Endothelial cell of umbilical vein (primary cell): ENCODE measurements around the gene C14orf132. TPM values are rescaled to one million over a fixed set of nuclear protein-coding genes. Genes with fewer than 3 reads are reported as not detected.

Source experiments
- BruUV-seq: library from RNA; stranded (reverse); fragments of 400-500 nt; replicated peaks from 2 replicates; lab custom pipeline; 2021; lab: Mats Ljungman, UMichigan
- CTCF ChIA-PET: fragments of 300-600, 350-600 bp; sonication (Branson Sonifier 250); formaldehyde crosslinking; loops from one replicate; lab custom pipeline; 2021; ENCODE audit warnings: antibody characterized with exemption, inconsistent platforms; lab: Charles Lee
- POLR2A ChIA-PET: fragments of 300-600, 350-600 bp; sonication (Branson Sonifier 250); formaldehyde crosslinking; loops from one replicate; lab custom pipeline; 2021; ENCODE audit warnings: antibody characterized with exemption, inconsistent platforms; lab: Charles Lee
- DNase-seq: peaks from one replicate; pipeline ENCODE4 v3.0.0-alpha.2; 2011; ENCODE audit warnings: low read depth, low spot score
- FAIRE-seq: peaks from 2 replicates; lab custom pipeline; 2011; peaks lifted over from hg19 to GRCh38; lab: Jason Lieb, UNC
- H2AFZ ChIP-seq: 2 replicates; pipeline ENCODE4 v1.6.0; 2012; ENCODE audit warnings: low read depth, low read length, control low read depth, inconsistent platforms
- H3K27ac ChIP-seq: 2 replicates; pipeline ENCODE4 v1.5.1; 2011; ENCODE audit warnings: low read depth, mild to moderate bottlenecking, control low read depth, low read length, moderate library complexity; ENCODE audit not compliant: insufficient read depth
- H3K27me3 ChIP-seq, 2 experiments: 2 replicates each; pipeline versions ENCODE4 v1.6.0 to v1.6.1; 2011; ENCODE audit warnings: low read length in 2 of 2, mixed read lengths in 1 of 2; ENCODE audit not compliant: control insufficient read depth in 2 of 2, insufficient read depth in 2 of 2
- H3K36me3 ChIP-seq, 2 experiments: 2 replicates in 1 of 2; 3 replicates in 1 of 2; pipeline ENCODE4 v1.5.1; 2011; ENCODE audit warnings: low read length in 2 of 2, mild to moderate bottlenecking in 1 of 2, moderate library complexity in 1 of 2; ENCODE audit not compliant: control insufficient read depth in 2 of 2, insufficient read depth in 2 of 2; ENCODE audit errors: extremely low read depth in 1 of 2
- H3K4me1 ChIP-seq: 3 replicates; pipeline ENCODE4 v1.5.1; 2011; ENCODE audit warnings: mild to moderate bottlenecking, low read length; ENCODE audit not compliant: control insufficient read depth, insufficient read depth; ENCODE audit errors: extremely low read depth
- H3K4me2 ChIP-seq: 2 replicates; pipeline ENCODE4 v1.6.1; 2011; ENCODE audit warnings: low read length, control low read depth, mixed read lengths; ENCODE audit not compliant: insufficient read depth
- H3K4me3 ChIP-seq, 3 experiments: fragments of 200-600 bp in 1 of 3; sonication (generic), shearing (Covaris generic) in 1 of 3; replicated peaks in 1 of 3; 2 replicates each; pipeline ENCODE4 v1.5.1; 2011 to 2016; ENCODE audit warnings: control low read depth in 3 of 3, low read length in 3 of 3, mild to moderate bottlenecking in 2 of 3, inconsistent platforms in 1 of 3, low read depth in 1 of 3, moderate library complexity in 1 of 3; ENCODE audit not compliant: insufficient read depth in 1 of 3
- H3K79me2 ChIP-seq: 2 replicates; pipeline ENCODE4 v1.6.0; 2012; ENCODE audit warnings: low read length, inconsistent platforms; ENCODE audit not compliant: control insufficient read depth, insufficient read depth
- H3K9ac ChIP-seq: replicated peaks from 2 replicates; pipeline ENCODE3; 2011; ENCODE audit warnings: low read length, control low read depth; ENCODE audit not compliant: insufficient read depth; ENCODE audit errors: extremely low read depth
- H3K9me1 ChIP-seq: replicated peaks from 3 replicates; pipeline ENCODE4 v1.6.0; 2011; ENCODE audit warnings: mild to moderate bottlenecking, low read length; ENCODE audit not compliant: control insufficient read depth, insufficient read depth; ENCODE audit errors: extremely low read depth
- H3K9me3 ChIP-seq: replicated peaks from 2 replicates; pipeline ENCODE4 v1.5.1; 2012; ENCODE audit warnings: low read length, inconsistent platforms; ENCODE audit not compliant: control insufficient read depth, insufficient read depth
- H4K20me1 ChIP-seq: replicated peaks from 2 replicates; pipeline ENCODE3; 2011; ENCODE audit warnings: mild to moderate bottlenecking, low read length; ENCODE audit not compliant: control insufficient read depth, insufficient read depth; ENCODE audit errors: extremely low read depth
- CTCF ChIP-seq, 2 donors: IDR thresholded peaks; 1 replicate in 1 of 2; 2 replicates in 1 of 2; pipeline ENCODE4 v1.5.1; 2011; ENCODE audit warnings: low read length in 2 of 2, mild to moderate bottlenecking in 2 of 2, moderate library complexity in 2 of 2, control low read depth in 1 of 2, inconsistent platforms in 1 of 2, low read depth in 1 of 2; ENCODE audit not compliant: insufficient read depth in 1 of 2; ENCODE audit errors: extremely low read depth in 1 of 2
- EZH2 ChIP-seq: IDR thresholded peaks from 2 replicates; pipeline ENCODE4 v1.6.1; 2012; ENCODE audit warnings: borderline replicate concordance, low read depth, mild to moderate bottlenecking, moderate library complexity, low read length, inconsistent platforms; ENCODE audit not compliant: severe bottlenecking
- FOS ChIP-seq: IDR thresholded peaks from 2 replicates; pipeline ENCODE4 v1.6.1; 2011; ENCODE audit warnings: mild to moderate bottlenecking, low read length, moderate library complexity, borderline replicate concordance; ENCODE audit not compliant: insufficient read depth
- GATA2 ChIP-seq: IDR thresholded peaks from 2 replicates; pipeline ENCODE4 v1.7.0; 2011; ENCODE audit warnings: low read depth, mild to moderate bottlenecking, moderate library complexity, mixed read lengths, low read length; ENCODE audit not compliant: insufficient read length, insufficient read depth
- JUN ChIP-seq: IDR thresholded peaks from 2 replicates; pipeline ENCODE4 v1.6.1; 2011; ENCODE audit warnings: borderline replicate concordance, low read depth; ENCODE audit not compliant: insufficient read length, insufficient read depth
- MAX ChIP-seq: IDR thresholded peaks from 2 replicates; pipeline ENCODE4 v1.6.1; 2011; ENCODE audit not compliant: insufficient read depth, insufficient read length
- MYC ChIP-seq: IDR thresholded peaks from one replicate; pipeline ENCODE4 v1.6.1; 2011; ENCODE audit warnings: mild to moderate bottlenecking, low read depth, low read length
- POLR2A ChIP-seq: IDR thresholded peaks from 2 replicates; pipeline ENCODE4 v1.6.1; 2012; ENCODE audit warnings: low read depth, mild to moderate bottlenecking, control low read depth, low read length
- POLR2AphosphoS5 ChIP-seq: IDR thresholded peaks from 2 replicates; pipeline ENCODE4 v1.6.1; 2012; ENCODE audit warnings: low read depth, mild to moderate bottlenecking, control low read depth, low read length, moderate library complexity; ENCODE audit not compliant: insufficient read depth
- dilution Hi-C: fragments of 300-500 bp; cut with MboI; formaldehyde crosslinking; loops from one replicate; pipeline ENCODE4 v1.15.0; 2019; ENCODE audit warnings: low sequenced_read_pairs; ENCODE audit not compliant: extremely low pct_ligation_motif_present
- intact Hi-C: fragments of 100-400 bp; cut with micrococcal nuclease; formaldehyde crosslinking; loops from one replicate; pipeline ENCODE4 v1.10.0; 2022
- polyA plus RNA-seq, 4 experiments: library from polyadenylated mRNA; depleted of rRNA in 3 of 4; stranded (reverse) in 3 of 4; unstranded in 1 of 4; fragments of >200 nt; gene quantifications; 2 replicates each; pipeline versions ENCODE4 v1.2.1 to v1.2.3, GENCODE V29; 2011 to 2012; ENCODE audit warnings: missing spikeins in 1 of 4
- total RNA-seq: library from RNA; stranded (reverse); gene quantifications from 2 replicates; pipeline ENCODE4 v1.2.3, GENCODE V29; 2021

C14orf132 gene
- total and polyA plus RNA-seq, 2 donors (not counting 3 experiments of a cell fraction or from before 2014, with no cell fraction given) = 3.2 to 7.6 TPM

DNA sequence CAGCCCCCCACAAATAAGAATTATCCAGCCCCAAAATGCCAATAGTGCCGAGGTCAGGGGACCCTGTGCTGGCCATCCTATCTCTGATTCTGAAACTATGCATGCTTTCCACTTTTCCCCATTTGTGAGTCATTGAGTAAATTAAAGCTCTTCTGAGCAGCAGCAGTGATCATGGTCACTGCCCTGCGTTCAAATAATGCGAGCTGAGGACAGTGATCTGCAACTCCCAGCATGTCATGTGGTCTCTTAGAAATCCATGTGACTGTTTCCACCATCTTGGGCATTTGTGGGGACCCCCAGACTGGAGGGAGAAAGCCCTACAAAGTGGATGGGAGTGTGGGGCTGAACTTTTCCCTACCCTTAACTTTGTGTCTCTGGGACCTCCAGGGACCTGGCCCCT, 53.8 kb downstream of the C14orf132 start:
- Histone ChIP-seq H3K4me3 (no peak overlapping the region), H3K36me3 (no peaks in the 10 kb centered on the region), H3K4me2 (no peak overlapping the region), H3K4me1 (no peaks in the 10 kb centered on the region), H4K20me1 (no peaks in the 10 kb centered on the region), H2AFZ (no peak overlapping the region), H3K27ac (no peak overlapping the region), H3K9me3 (no peaks in the 10 kb centered on the region), H3K9me1 (no peaks in the 10 kb centered on the region), H3K79me2 (no peaks in the 10 kb centered on the region), H3K9ac (no peak overlapping the region), H3K27me3 (no peaks in the 10 kb centered on the region)
- ChIA-PET CTCF (no interaction called here), POLR2A (no interaction called here)
- intact Hi-C loops = no loop called here
- no peak for TF ChIP-seq CTCF (IDR thresholded peaks at IDR 0.05; ENCODE audit: extremely low read depth in 1 of 2, insufficient read depth in 1 of 2, low read depth in 1 of 2, low read length in 2 of 2)
- no peak for TF ChIP-seq POLR2A
- no peak for TF ChIP-seq GATA2
- dilution Hi-C loops = no loop called here
- FAIRE-seq (no peak), DNase-seq (no peak)
- no TSS peak for BruUV-seq

- Histone ChIP-seq H3K27me3 (no peaks in the 10 kb centered on the region), H4K20me1 (no peaks in the 10 kb centered on the region), H3K36me3 (no peaks in the 10 kb centered on the region), H3K79me2 (no peaks in the 10 kb centered on the region), H3K27ac (no peak overlapping the region), H3K9me1 (no peaks in the 10 kb centered on the region), H3K4me3 (no peak overlapping the region), H3K4me1 (no peaks in the 10 kb centered on the region), H3K9me3 (no peaks in the 10 kb centered on the region), H2AFZ (no peak overlapping the region), H3K4me2 (no peak overlapping the region), H3K9ac (no peak overlapping the region)
- ChIA-PET CTCF (no interaction called here), POLR2A (no interaction called here)
- intact Hi-C loops (no loop called here), dilution Hi-C loops (no loop called here)
- BruUV-seq = no TSS peak
- TF ChIP-seq JUN (no peak), POLR2AphosphoS5 (no peak), GATA2 (no peak), MAX (no peak), FOS (no peak), CTCF (IDR thresholded peaks at IDR 0.05; ENCODE audit: extremely low read depth in 1 of 2, insufficient read depth in 1 of 2, low read depth in 1 of 2, low read length in 2 of 2) (no peak), MYC (no peak), POLR2A (no peak), EZH2 (no peak)
- DNase-seq (no peak), FAIRE-seq (no peak)
Measured at GRCh38 chr14:96094211-96094610, 55.0 kb downstream of the C14orf132 start.
